ENCODE data around the gene HHAT.

The HHAT gene

GRCh38 chr1:210482945-210483617 is 154.4 kb downstream of the HHAT start:
- H3K27me3 ChIP-seq (replicated peaks; ENCODE audit: control insufficient read depth, insufficient read depth, low read length) = no peaks in the 10 kb centered on the region
- DNase-seq (ENCODE audit: extremely low read depth, insufficient read length) = no peak
- TF ChIP-seq CTCF (IDR thresholded peaks at IDR 0.05; ENCODE audit: insufficient read depth, low read length, poor library complexity, severe bottlenecking) = no peak
- H3K36me3 ChIP-seq (ENCODE audit: control insufficient read depth, insufficient read depth, low read length) = no peaks in the 10 kb centered on the region
- no peak overlapping the region for H3K4me3 ChIP-seq (replicated peaks; ENCODE audit: low read depth, low read length)

- no peak for DNase-seq (ENCODE audit: extremely low read depth, insufficient read length)
- H3K36me3 ChIP-seq (ENCODE audit: control insufficient read depth, insufficient read depth, low read length) = no peaks in the 10 kb centered on the region
- no peaks in the 10 kb centered on the region for H3K27me3 ChIP-seq (replicated peaks; ENCODE audit: control insufficient read depth, insufficient read depth, low read length)
- TF ChIP-seq CTCF (IDR thresholded peaks at IDR 0.05; ENCODE audit: insufficient read depth, low read length, poor library complexity, severe bottlenecking) = no peak
- no peak overlapping the region for H3K4me3 ChIP-seq (replicated peaks; ENCODE audit: low read depth, low read length)
These were observed 155.1 kb downstream of the HHAT start for GRCh38 chr1:210483821-210484220.

GRCh38 chr1:210487021-210487420 is 158.3 kb downstream of the HHAT start:
- no peak for DNase-seq (ENCODE audit: extremely low read depth, insufficient read length)
- Histone ChIP-seq H3K36me3 (ENCODE audit: control insufficient read depth, insufficient read depth, low read length) (no peaks in the 10 kb centered on the region), H3K4me3 (replicated peaks; ENCODE audit: low read depth, low read length) (no peak overlapping the region), H3K27me3 (replicated peaks; ENCODE audit: control insufficient read depth, insufficient read depth, low read length) (no peaks in the 10 kb centered on the region)
- no peak for TF ChIP-seq CTCF (IDR thresholded peaks at IDR 0.05; ENCODE audit: insufficient read depth, low read length, poor library complexity, severe bottlenecking)

GRCh38 chr1:210489491-210489890 is 160.8 kb downstream of the HHAT start:
- no peaks in the 10 kb centered on the region for H3K27me3 ChIP-seq (replicated peaks; ENCODE audit: control insufficient read depth, insufficient read depth, low read length)
- no peak overlapping the region for H3K4me3 ChIP-seq (replicated peaks; ENCODE audit: low read depth, low read length)
- no peaks in the 10 kb centered on the region for H3K36me3 ChIP-seq (ENCODE audit: control insufficient read depth, insufficient read depth, low read length)
- TF ChIP-seq CTCF (IDR thresholded peaks at IDR 0.05; ENCODE audit: insufficient read depth, low read length, poor library complexity, severe bottlenecking) = no peak
- no peak for DNase-seq (ENCODE audit: extremely low read depth, insufficient read length)

GRCh38 chr1:210490781-210491180 is 162.1 kb downstream of the HHAT start:
- no peak for TF ChIP-seq CTCF (IDR thresholded peaks at IDR 0.05; ENCODE audit: insufficient read depth, low read length, poor library complexity, severe bottlenecking)
- no peaks in the 10 kb centered on the region for H3K36me3 ChIP-seq (ENCODE audit: control insufficient read depth, insufficient read depth, low read length)
- DNase-seq (ENCODE audit: extremely low read depth, insufficient read length) = no peak
- H3K4me3 ChIP-seq (replicated peaks; ENCODE audit: low read depth, low read length) = no peak overlapping the region
- H3K27me3 ChIP-seq (replicated peaks; ENCODE audit: control insufficient read depth, insufficient read depth, low read length) = no peaks in the 10 kb centered on the region

- no peak for DNase-seq (ENCODE audit: extremely low read depth, insufficient read length)
- Histone ChIP-seq H3K27me3 (replicated peaks; ENCODE audit: control insufficient read depth, insufficient read depth, low read length) (no peaks in the 10 kb centered on the region), H3K36me3 (ENCODE audit: control insufficient read depth, insufficient read depth, low read length) (no peaks in the 10 kb centered on the region), H3K4me3 (replicated peaks; ENCODE audit: low read depth, low read length) (no peak overlapping the region)
- no peak for TF ChIP-seq CTCF (IDR thresholded peaks at IDR 0.05; ENCODE audit: insufficient read depth, low read length, poor library complexity, severe bottlenecking)
These were observed 167.4 kb downstream of the HHAT start for GRCh38 chr1:210496063-210496462.
